ENCODE results near the gene WRNIP1. TPM values are rescaled to one million over a fixed set of nuclear protein-coding genes. Genes with fewer than 3 reads are reported as not detected.

WRNIP1 gene
- total RNA-seq, 1 donor from 2014 or later = 40.4 TPM

GRCh38 chr6:2748183-2748582 lies 17.0 kb upstream of the WRNIP1 start:
- Mint-ChIP-seq H3K4me3 (ENCODE audit: low read depth) (no peak overlapping the region), H3K36me3 (ENCODE audit: insufficient read depth) (no peaks in the 10 kb centered on the region), H3K9me3 (ENCODE audit: low read depth) (no peaks in the 10 kb centered on the region), H3K27me3 (peaks cover 17% of the 10 kb centered on the region), H3K27ac (no peak overlapping the region), H3K4me1 (ENCODE audit: low read depth) (peaks cover 10% of the 10 kb centered on the region)
- DNase-seq (ENCODE audit: low spot score, unreplicated experiment) = no peak
- no peak for TF ChIP-seq CTCF (IDR thresholded peaks at IDR 0.05; ENCODE audit: unreplicated experiment)

GRCh38 chr6:2749969-2750600 lies 15.1 kb upstream of the WRNIP1 start:
- no peak overlapping the region for H3K27ac Mint-ChIP-seq
- TF ChIP-seq CTCF (IDR thresholded peaks at IDR 0.05; ENCODE audit: unreplicated experiment) = peak; percentile 89
- no peaks in the 10 kb centered on the region for H3K36me3 Mint-ChIP-seq (ENCODE audit: insufficient read depth)
- H3K27me3 Mint-ChIP-seq = peaks cover 17% of the 10 kb centered on the region
- H3K9me3 Mint-ChIP-seq (ENCODE audit: low read depth) = no peaks in the 10 kb centered on the region
- peak; percentile 41 for DNase-seq (ENCODE audit: low spot score, unreplicated experiment)
- H3K4me1 Mint-ChIP-seq (ENCODE audit: low read depth) = no peaks in the 10 kb centered on the region
- no peak overlapping the region for H3K4me3 Mint-ChIP-seq (ENCODE audit: low read depth)

GRCh38 chr6:2750832-2751231 lies 14.4 kb upstream of the WRNIP1 start, which contains the start of gene MYLK4:
MYLK4 (minus strand) TSS chr6:2750922; CDS start chr6:2749294, 1,628 bp downstream.
- Mint-ChIP-seq H3K4me1 (ENCODE audit: low read depth) (no peaks in the 10 kb centered on the region), H3K27ac (no peak within 1 kb of the TSS), H3K9me3 (ENCODE audit: low read depth) (no peaks in the 10 kb centered on the region), H3K27me3 (peaks cover 17% of the 10 kb centered on the region), H3K36me3 (ENCODE audit: insufficient read depth) (no peaks in the 10 kb centered on the region), H3K4me3 (ENCODE audit: low read depth) (no peak within 1 kb of the TSS)
- no peak for TF ChIP-seq CTCF (IDR thresholded peaks at IDR 0.05; ENCODE audit: unreplicated experiment)
- no peak for DNase-seq (ENCODE audit: low spot score, unreplicated experiment)

GRCh38 chr6:2751871-2752270 lies 13.3 kb upstream of the WRNIP1 start:
- no peak overlapping the region for H3K4me3 Mint-ChIP-seq (ENCODE audit: low read depth)
- no peak for DNase-seq (ENCODE audit: low spot score, unreplicated experiment)
- no peaks in the 10 kb centered on the region for H3K36me3 Mint-ChIP-seq (ENCODE audit: insufficient read depth)
- H3K27me3 Mint-ChIP-seq = peaks cover 12% of the 10 kb centered on the region
- H3K27ac Mint-ChIP-seq = no peak overlapping the region
- no peaks in the 10 kb centered on the region for H3K4me1 Mint-ChIP-seq (ENCODE audit: low read depth)
- no peak for TF ChIP-seq CTCF (IDR thresholded peaks at IDR 0.05; ENCODE audit: unreplicated experiment)
- no peaks in the 10 kb centered on the region for H3K9me3 Mint-ChIP-seq (ENCODE audit: low read depth)

- Mint-ChIP-seq H3K9me3 (ENCODE audit: low read depth) (no peaks in the 10 kb centered on the region), H3K27ac (no peak overlapping the region), H3K36me3 (ENCODE audit: insufficient read depth) (no peaks in the 10 kb centered on the region), H3K4me3 (ENCODE audit: low read depth) (no peak overlapping the region), H3K4me1 (ENCODE audit: low read depth) (no peaks in the 10 kb centered on the region), H3K27me3 (peaks cover 12% of the 10 kb centered on the region)
- TF ChIP-seq CTCF (IDR thresholded peaks at IDR 0.05; ENCODE audit: unreplicated experiment) = no peak
- DNase-seq (ENCODE audit: low spot score, unreplicated experiment) = no peak
Measured at GRCh38 chr6:2752477-2753109, 12.6 kb upstream of the WRNIP1 start.
